ENCODE results near the gene CXCR5. TPM values are rescaled to one million over a fixed set of nuclear protein-coding genes. Genes with fewer than 3 reads are reported as not detected.
A peak's percentile ranks its signal among the peaks of the same experiment; 100 is the strongest.

CXCR5 gene
- total and polyA plus RNA-seq, 8 donors: 0.10 TPM; not detected in 7

- H3K4me1 ChIP-seq: peaks cover 12 to 54% of the 10 kb centered on the region in 2 donors
- intact Hi-C loops (cut with DNase I): no loop called here
- H3K9me3 ChIP-seq: no peaks in the 10 kb centered on the region
- peak overlapping the region; percentile 84 to 99 for H3K27ac ChIP-seq
- DNase-seq: peak; percentile 90 to 95 (median 93)
- TF ChIP-seq, protein P1, sequence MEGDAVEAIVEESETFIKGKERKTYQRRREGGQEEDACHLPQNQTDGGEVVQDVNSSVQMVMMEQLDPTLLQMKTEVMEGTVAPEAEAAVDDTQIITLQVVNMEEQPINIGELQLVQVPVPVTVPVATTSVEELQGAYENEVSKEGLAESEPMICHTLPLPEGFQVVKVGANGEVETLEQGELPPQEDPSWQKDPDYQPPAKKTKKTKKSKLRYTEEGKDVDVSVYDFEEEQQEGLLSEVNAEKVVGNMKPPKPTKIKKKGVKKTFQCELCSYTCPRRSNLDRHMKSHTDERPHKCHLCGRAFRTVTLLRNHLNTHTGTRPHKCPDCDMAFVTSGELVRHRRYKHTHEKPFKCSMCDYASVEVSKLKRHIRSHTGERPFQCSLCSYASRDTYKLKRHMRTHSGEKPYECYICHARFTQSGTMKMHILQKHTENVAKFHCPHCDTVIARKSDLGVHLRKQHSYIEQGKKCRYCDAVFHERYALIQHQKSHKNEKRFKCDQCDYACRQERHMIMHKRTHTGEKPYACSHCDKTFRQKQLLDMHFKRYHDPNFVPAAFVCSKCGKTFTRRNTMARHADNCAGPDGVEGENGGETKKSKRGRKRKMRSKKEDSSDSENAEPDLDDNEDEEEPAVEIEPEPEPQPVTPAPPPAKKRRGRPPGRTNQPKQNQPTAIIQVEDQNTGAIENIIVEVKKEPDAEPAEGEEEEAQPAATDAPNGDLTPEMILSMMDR (IDR thresholded peaks at IDR 0.05): peak; percentile 91 to 94
- H3K4me3 ChIP-seq: peak overlapping the region; percentile 74 to 82
- peak; percentile 73 for ATAC-seq
- no peaks in the 10 kb centered on the region for H3K27me3 ChIP-seq
- H3K36me3 ChIP-seq: no peaks in the 10 kb centered on the region
Measured at GRCh38 chr11:118928101-118928869, 44.6 kb downstream of the CXCR5 start.

DNA sequence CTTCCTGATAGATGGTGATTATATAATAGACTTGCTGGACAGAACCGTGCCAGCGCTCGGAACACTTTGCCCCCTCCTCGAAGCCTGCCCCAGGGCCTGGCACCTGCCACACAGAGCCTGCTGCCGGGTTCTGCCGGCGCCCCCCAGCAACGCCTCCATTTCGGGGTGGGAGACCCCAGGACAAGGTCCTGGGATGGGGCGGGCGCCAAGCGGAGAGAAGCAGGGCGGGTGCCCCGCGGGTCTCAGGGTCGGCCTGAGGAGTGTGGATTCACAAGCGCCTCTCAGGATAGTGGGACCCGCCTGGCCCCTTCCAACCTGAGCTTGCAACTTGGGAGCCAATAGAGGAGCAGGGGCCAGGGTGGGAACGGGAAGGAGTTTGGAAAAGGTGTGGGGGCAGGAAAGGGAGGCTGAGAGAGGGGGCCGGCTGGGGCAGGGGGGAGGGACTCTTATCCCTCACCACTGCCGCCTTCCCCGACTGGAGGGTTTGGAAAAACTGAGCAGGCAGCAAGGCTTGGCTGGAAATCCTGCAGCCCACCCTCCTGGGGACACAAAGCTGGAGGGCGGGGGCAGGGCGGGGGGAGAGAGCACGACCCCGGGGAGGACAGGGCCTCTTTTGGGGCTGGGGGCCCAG is 45.3 kb downstream of the CXCR5 start:
- H3K4me3 ChIP-seq: peak overlapping the region; percentile 74 to 82
- peak overlapping the region; percentile 84 to 99 for H3K27ac ChIP-seq
- H3K4me1 ChIP-seq: peaks cover 12 to 47% of the 10 kb centered on the region in 2 donors
- intact Hi-C loops (cut with DNase I): no loop called here
- DNase-seq: peak in 3 of 4 donors; percentile 62 to 88 (median 85)
- peak; percentile 46 for ATAC-seq
- H3K36me3 ChIP-seq: no peaks in the 10 kb centered on the region
- TF ChIP-seq, protein P1 (IDR thresholded peaks at IDR 0.05): no peak
- no peaks in the 10 kb centered on the region for H3K27me3 ChIP-seq
- H3K9me3 ChIP-seq: no peaks in the 10 kb centered on the region

DNA sequence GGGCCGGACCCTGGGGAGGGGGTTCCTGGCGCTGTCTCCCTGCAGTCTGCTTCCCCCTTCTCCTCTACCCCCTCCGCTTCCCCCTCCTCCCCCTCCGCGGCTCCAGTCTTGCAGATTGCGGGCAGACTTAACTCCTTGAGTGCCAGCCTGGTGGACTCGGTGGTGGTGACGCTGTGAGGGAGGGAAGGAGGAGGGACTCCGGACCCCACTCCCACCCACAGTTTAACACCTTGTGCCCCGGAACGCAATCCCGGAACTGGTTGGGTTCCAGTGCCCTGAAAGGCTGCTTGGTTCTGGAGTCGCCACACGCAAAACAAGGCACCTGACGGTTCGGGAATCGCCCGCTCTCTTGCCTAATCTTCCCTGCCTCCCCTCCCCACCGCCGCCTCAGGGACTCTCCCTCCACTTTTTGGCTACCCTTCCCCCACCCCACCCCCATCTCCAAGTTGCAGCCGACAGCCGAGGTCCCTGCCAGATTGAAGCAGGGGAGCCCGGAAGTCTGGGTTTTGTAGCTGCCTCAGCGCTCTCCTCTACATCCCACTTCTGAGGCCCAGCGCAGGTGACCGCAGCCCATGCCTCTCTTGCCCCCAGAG is 45.9 kb downstream of the CXCR5 start:
- intact Hi-C loops (cut with DNase I): no loop called here

GRCh38 chr11:118930094-118930712 is 46.5 kb downstream of the CXCR5 start:
- Histone ChIP-seq H3K4me1 (peaks cover 12 to 36% of the 10 kb centered on the region in 2 donors), H3K4me3 (peak overlapping the region; percentile 74 to 82), H3K9me3 (no peaks in the 10 kb centered on the region), H3K27me3 (no peaks in the 10 kb centered on the region), H3K36me3 (no peaks in the 10 kb centered on the region), H3K27ac (peak overlapping the region; percentile 84 to 99)
- ATAC-seq (peak; percentile 62), DNase-seq (peak; percentile 73 to 89 (median 87))
- intact Hi-C loops (cut with DNase I): no loop called here
- TF ChIP-seq, protein P1 (IDR thresholded peaks at IDR 0.05): peak; percentile 90 to 94

More for the DNA sequence above, 45.9 kb downstream of the CXCR5 start:
- ATAC-seq (peak; percentile 60), DNase-seq (peak; percentile 90 to 96 (median 92))
- H3K4me3 ChIP-seq: peak overlapping the region; percentile 74 to 82
- H3K4me1 ChIP-seq: peaks cover 12 to 41% of the 10 kb centered on the region in 2 donors
- no peaks in the 10 kb centered on the region for H3K36me3 ChIP-seq
- H3K27me3 ChIP-seq: no peaks in the 10 kb centered on the region
- peak overlapping the region; percentile 84 to 99 for H3K27ac ChIP-seq
- no peaks in the 10 kb centered on the region for H3K9me3 ChIP-seq
- TF ChIP-seq, protein P1 (IDR thresholded peaks at IDR 0.05): no peak
